ENCODE data around the gene LRMDA.

GRCh38 chr10:76350583-76350982, 919.2 kb downstream of the LRMDA start:
- TF ChIP-seq CTCF (conservative IDR thresholded peaks at IDR 0.05; ENCODE audit: low read length) (no peak), EZH2phosphoT487 (IDR thresholded peaks at IDR 0.05; ENCODE audit: borderline replicate concordance, low read depth, low read length) (no peak)

Data from OCI-LY7 (cell line).